Measurements from ENCODE around the gene USP40.

DNA sequence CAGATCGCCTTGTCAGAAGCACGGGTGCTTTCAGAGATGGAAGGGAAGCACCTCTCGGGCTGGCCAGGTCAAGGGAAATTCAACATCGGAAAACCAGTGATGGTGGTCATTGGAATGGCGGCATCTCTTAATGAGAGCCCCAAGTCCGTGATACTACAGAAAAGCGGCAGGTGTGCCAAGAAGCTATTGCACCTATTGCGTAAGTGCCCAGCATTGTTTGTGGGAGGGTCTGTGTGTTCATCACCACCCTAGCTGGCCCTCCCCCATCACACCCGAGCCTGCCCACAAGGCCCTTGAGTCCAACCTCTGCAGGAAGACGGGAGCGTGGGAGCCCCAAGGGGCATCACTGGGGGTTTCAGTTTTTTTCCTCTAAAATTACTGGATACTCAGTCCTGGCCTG lies 111.6 kb downstream of the USP40 start:
- no peak for TF ChIP-seq ZFX (IDR thresholded peaks at IDR 0.05)
- no peak for TF ChIP-seq POLR2A (IDR thresholded peaks at IDR 0.05; ENCODE audit: borderline replicate concordance, extremely low read depth, insufficient read depth, insufficient read length)
- no peak for TF ChIP-seq POLR2AphosphoS5 (IDR thresholded peaks at IDR 0.05; ENCODE audit: low read depth, low read length)
- TF ChIP-seq, protein P1, sequence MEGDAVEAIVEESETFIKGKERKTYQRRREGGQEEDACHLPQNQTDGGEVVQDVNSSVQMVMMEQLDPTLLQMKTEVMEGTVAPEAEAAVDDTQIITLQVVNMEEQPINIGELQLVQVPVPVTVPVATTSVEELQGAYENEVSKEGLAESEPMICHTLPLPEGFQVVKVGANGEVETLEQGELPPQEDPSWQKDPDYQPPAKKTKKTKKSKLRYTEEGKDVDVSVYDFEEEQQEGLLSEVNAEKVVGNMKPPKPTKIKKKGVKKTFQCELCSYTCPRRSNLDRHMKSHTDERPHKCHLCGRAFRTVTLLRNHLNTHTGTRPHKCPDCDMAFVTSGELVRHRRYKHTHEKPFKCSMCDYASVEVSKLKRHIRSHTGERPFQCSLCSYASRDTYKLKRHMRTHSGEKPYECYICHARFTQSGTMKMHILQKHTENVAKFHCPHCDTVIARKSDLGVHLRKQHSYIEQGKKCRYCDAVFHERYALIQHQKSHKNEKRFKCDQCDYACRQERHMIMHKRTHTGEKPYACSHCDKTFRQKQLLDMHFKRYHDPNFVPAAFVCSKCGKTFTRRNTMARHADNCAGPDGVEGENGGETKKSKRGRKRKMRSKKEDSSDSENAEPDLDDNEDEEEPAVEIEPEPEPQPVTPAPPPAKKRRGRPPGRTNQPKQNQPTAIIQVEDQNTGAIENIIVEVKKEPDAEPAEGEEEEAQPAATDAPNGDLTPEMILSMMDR (IDR thresholded peaks at IDR 0.05 in 2 of 3, conservative IDR thresholded peaks at IDR 0.05 in 1 of 3; ENCODE audit: borderline replicate concordance in 1 of 3, insufficient read depth in 1 of 3, low read depth in 2 of 3, low read length in 2 of 3): no peak
- no peak for TF ChIP-seq RAD21 (IDR thresholded peaks at IDR 0.05; ENCODE audit: low read depth)
- TF ChIP-seq, protein P2, sequence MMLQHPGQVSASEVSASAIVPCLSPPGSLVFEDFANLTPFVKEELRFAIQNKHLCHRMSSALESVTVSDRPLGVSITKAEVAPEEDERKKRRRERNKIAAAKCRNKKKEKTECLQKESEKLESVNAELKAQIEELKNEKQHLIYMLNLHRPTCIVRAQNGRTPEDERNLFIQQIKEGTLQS (IDR thresholded peaks at IDR 0.05): no peak
- no peak for TF ChIP-seq YY1 (IDR thresholded peaks at IDR 0.05; ENCODE audit: extremely low read depth, insufficient replicate concordance, low read depth, low read length)

Data from HCT116 (cell line).